Psoas muscle (tissue), 7 donors: ENCODE results near the gene OR12D1. TPM values are rescaled to one million over a fixed set of nuclear protein-coding genes. Genes with fewer than 3 reads are reported as not detected.

Experiments used
- polyA plus RNA-seq, 3 donors: library from polyadenylated mRNA; stranded (reverse); fragments of 200-250 nt; gene quantifications; one replicate each; pipeline ENCODE4 v1.2.3, GENCODE V29; 2013
- total RNA-seq, 4 donors: library from RNA; stranded (reverse); fragmentation: NEBNext Ultra II Directional in 2 of 4; extraction: Animal tissue kit (Norgen Biotek cat#: 25700) in 2 of 4; gene quantifications; one replicate each; pipeline versions ENCODE4 v1.2.1 to v1.2.4, GENCODE V29; 2021 to 2023
- donor health status: healthy with polysubstance abuse.
- donor health status: DM: no; HTN: no; CAD: no; lungs with moderate emphysema.
- donor health status: Bipolar disorder and iron deficiency.
- donor health status: healthy.
- donor health status: DM: no; HTN: no; CAD: no.
- donor health status: DM: no; HTN: no; CAD: no.
- donor health status: DM: yes; HTN: yes; CAD: no.

OR12D1 gene
- total and polyA plus RNA-seq, 7 donors: not detected

Other genes with a start within 250 kb of the OR12D1 start
- not detected for gene OR2J2, start 244.0 kb upstream of the OR12D1 start, total RNA-seq
- gene OR2J2, start 244.0 kb upstream of the OR12D1 start, polyA plus RNA-seq: not detected
- gene OR14J1, start 113.2 kb upstream of the OR12D1 start, total RNA-seq: not detected
- not detected for gene OR14J1, start 113.2 kb upstream of the OR12D1 start, polyA plus RNA-seq
- not detected for gene OR5V1, start 46.1 kb upstream of the OR12D1 start, total RNA-seq
- gene OR5V1, start 46.1 kb upstream of the OR12D1 start, polyA plus RNA-seq: not detected
- gene OR12D3, start 39.6 kb upstream of the OR12D1 start, total RNA-seq: not detected
- not detected for gene OR12D3, start 39.6 kb upstream of the OR12D1 start, polyA plus RNA-seq
- gene OR12D2, start 19.3 kb upstream of the OR12D1 start, total RNA-seq: not detected
- not detected for gene OR12D2, start 19.3 kb upstream of the OR12D1 start, polyA plus RNA-seq
- not detected for gene OR10C1, start 24.4 kb downstream of the OR12D1 start, total RNA-seq
- not detected for gene OR10C1, start 24.4 kb downstream of the OR12D1 start, polyA plus RNA-seq
- gene OR11A1, start 42.1 kb downstream of the OR12D1 start, total RNA-seq: not detected
- gene OR11A1, start 42.1 kb downstream of the OR12D1 start, polyA plus RNA-seq: not detected
- gene OR2H1, start 42.2 kb downstream of the OR12D1 start, total RNA-seq: not detected
- gene OR2H1, start 42.2 kb downstream of the OR12D1 start, polyA plus RNA-seq: under 1 TPM in 1 of 3 donors, not detected in 2; 0.10 TPM
- gene MAS1L, start 73.0 kb downstream of the OR12D1 start, total RNA-seq: not detected
- not detected for gene MAS1L, start 73.0 kb downstream of the OR12D1 start, polyA plus RNA-seq
- gene UBD, start 144.8 kb downstream of the OR12D1 start, total RNA-seq: under 1 TPM in 2 of 4 donors, not detected in 2; 0.25 to 0.26 TPM
- under 1 TPM in 2 of 3 donors, not detected in 1; 0.23 to 0.30 TPM for gene UBD, start 144.8 kb downstream of the OR12D1 start, polyA plus RNA-seq
- gene OR2H2, start 170.2 kb downstream of the OR12D1 start, total RNA-seq: not detected
- not detected for gene OR2H2, start 170.2 kb downstream of the OR12D1 start, polyA plus RNA-seq
- gene GABBR1, start 218.3 kb downstream of the OR12D1 start, total RNA-seq: 10 to 100 TPM in 1 of 4 donors, 1 to 10 TPM in 3; 4.1 to 10.2 (median 5.3) TPM
- gene GABBR1, start 218.3 kb downstream of the OR12D1 start, polyA plus RNA-seq: 1 to 10 TPM; 2.5 to 4.6 (median 3.8) TPM
- gene MOG, start 242.2 kb downstream of the OR12D1 start, total RNA-seq: not detected
- gene MOG, start 242.2 kb downstream of the OR12D1 start, polyA plus RNA-seq: under 1 TPM in 1 of 3 donors, not detected in 2; 0.08 TPM